ENCODE measurements around the gene POTEG. TPM values are rescaled to one million over a fixed set of nuclear protein-coding genes. Genes with fewer than 3 reads are reported as not detected.
"Not testable (repeated sequence)": the region's sequence is repeated elsewhere in the genome, so short reads cannot be mapped to it uniquely, and the experiment has no call there.

Gene POTEG
- total RNA-seq, 6 donors from 2014 or later, result not detected

DNA sequence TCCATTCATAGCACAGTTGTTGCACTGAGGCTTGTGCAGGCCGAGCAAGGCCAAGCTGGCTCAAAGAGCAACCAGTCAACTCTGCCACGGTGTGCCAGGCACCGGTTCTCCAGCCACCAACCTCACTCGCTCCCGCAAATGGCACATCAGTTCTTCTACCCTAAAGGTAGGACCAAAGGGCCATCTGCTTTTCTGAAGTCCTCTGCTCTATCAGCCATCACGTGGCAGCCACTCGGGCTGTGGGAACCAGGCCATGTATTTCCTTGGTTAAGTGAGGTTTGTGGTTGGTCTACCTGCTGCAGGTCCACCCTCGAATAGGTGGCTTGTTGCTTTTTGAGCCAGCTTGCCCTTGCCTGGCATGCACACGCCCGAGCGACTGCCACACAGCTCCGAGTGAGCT is 39.4 kb downstream of the POTEG start:
- not testable (repeated sequence) for H3K9me3 ChIP-seq, H3K27me3 ChIP-seq, H3K36me3 ChIP-seq, H3K27ac ChIP-seq, H3K4me3 ChIP-seq, H3K4me1 ChIP-seq
- DNase-seq (peak in 1 of 2 donors; percentile 60), ATAC-seq (ENCODE audit: low FRiP score in 2 of 2) (peak; percentile 64 to 93)
- no CpG with 5 or more reads among the region's 12 CpGs for WGBS, 2 donors

DNA sequence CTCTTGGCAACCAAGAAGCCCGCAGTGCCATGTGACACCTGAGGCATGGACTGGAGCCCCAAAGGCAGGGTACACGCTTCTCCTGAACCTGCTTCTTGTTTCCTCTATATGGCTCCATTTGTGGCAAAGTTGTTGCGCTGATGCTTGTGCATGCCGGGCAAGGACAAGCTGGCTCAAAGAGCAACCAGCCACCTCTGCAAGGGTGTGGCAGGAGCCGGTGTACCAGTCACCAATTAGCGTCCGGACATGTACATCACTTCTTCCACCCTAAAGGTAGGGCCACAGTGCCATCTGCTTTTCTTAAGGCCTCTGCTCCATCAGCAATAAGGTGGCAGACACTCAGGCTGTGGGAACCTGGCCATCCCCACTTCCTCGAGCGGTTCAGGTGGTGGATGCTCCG is 43.9 kb downstream of the POTEG start:
- not testable (repeated sequence) for H3K9me3 ChIP-seq; H3K4me3 ChIP-seq; H3K36me3 ChIP-seq; H3K27ac ChIP-seq; H3K27me3 ChIP-seq; ATAC-seq (ENCODE audit: low FRiP score in 2 of 2); H3K4me1 ChIP-seq; DNase-seq
- 82 to 91% methylated on average over 9 to 10 of the region's 10 CpGs for WGBS, 2 donors

DNA sequence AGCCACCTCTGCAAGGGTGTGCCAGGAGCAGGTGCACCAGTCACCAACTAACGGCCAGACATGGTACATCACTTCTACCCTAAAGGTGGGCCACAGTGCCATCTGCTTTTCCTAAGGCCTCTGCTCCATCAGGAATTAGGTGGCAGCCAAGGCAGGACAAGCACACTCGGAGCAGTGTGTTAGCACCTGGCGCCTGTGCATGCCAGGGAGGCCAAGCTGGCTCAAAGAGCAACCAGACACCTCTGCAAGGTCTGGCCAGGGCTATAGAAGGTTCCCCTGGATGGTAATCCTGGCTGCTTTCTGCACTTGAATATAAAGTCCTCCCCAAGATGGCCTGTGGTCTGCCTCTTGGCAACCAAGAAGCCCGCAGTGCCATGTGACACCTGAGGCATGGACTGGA is 45.4 kb downstream of the POTEG start:
- ATAC-seq (ENCODE audit: low FRiP score in 2 of 2); H3K27ac ChIP-seq; DNase-seq; H3K4me1 ChIP-seq; H3K27me3 ChIP-seq; H3K9me3 ChIP-seq; H3K36me3 ChIP-seq; H3K4me3 ChIP-seq: not testable (repeated sequence)
- WGBS, 2 donors, result 68% methylated on average over 2 of the region's 4 CpGs; no CpG with 5 or more reads in 1 of the 2 donors

DNA sequence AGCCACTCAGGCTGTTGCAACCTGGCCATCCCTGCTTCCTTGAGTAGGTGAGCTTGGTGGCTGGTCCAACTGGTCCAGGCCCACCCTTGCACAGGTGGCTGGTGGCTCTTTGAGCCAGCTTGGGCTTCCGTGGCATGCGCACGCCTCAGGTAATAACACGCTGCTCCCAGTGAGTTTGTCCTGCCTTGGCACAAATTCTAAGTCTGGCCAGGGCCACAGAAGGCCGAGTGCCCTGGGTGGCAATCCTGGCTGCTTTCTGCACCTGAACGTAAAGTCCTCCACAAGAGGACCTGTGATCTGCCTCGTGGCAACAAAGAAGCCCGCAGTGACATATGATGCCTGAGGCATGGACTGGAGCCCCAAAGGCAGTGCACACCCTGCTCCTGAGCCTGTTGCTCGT is 47.1 kb downstream of the POTEG start:
- WGBS, 2 donors, result 64 to 76% methylated on average over 4 to 8 of the region's 9 CpGs
- H3K4me3 ChIP-seq; H3K36me3 ChIP-seq; H3K4me1 ChIP-seq; H3K27me3 ChIP-seq; H3K9me3 ChIP-seq; ATAC-seq (ENCODE audit: low FRiP score in 2 of 2); DNase-seq; H3K27ac ChIP-seq: not testable (repeated sequence)

DNA sequence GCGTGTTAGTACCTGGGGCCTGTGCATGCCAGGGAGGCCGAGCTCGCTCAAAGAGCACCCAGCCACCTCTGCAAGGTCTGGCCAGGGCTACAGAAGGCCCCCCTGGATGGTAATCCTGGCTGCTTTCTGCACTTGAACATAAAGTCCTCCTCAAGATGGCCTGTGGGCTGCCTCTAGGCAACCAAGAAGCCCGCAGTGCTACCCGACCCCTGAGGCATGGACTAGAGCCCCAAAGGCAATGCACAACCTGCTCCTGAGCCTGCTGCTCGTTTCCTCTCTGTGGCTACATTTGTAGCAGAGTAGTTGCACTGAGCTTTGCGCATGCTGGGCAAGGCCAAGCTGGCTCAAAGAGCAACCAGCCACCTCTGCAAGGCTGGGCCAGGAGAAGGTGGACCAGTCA is 47.8 kb downstream of the POTEG start:
- ATAC-seq (ENCODE audit: low FRiP score in 2 of 2); H3K4me1 ChIP-seq; H3K4me3 ChIP-seq; H3K27ac ChIP-seq; H3K27me3 ChIP-seq; DNase-seq; H3K36me3 ChIP-seq; H3K9me3 ChIP-seq: not testable (repeated sequence)
- 50 to 67% methylated on average over 2 of the region's 7 CpGs for WGBS, 2 donors

DNA sequence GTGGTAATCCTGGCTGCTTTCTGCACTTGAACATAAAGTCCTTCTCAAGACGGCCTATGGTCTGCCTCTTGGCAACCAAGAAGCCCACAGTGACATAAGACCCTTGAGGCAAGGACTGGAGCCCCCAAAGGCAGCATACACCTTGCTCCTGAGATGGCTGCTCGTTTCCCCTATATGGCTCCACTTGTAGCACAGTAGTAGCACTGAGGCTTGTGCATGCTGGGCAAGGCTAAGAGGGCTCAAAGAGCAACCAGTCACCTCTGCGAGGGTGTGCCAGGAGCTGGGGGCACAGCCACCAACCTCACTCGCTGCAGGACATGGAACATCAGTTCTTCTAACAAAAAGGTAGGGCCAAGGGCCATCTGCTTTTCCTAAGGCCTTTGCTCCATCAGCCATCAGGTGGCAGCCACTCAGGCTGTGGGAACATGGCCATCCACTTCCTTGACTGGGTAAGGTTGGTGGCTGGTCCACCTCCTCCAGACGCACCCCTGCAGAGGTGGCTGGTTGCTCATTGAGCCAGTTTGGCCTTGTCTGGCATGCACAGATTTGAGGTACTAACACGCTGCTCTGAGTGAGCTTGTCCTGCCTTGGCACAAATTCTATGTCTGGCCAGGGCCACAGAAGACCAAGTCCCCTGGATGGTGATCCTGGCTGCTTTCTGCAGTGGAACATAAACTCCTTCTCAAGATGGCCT is 49.9 kb downstream of the POTEG start:
- not testable (repeated sequence) for H3K36me3 ChIP-seq, H3K27ac ChIP-seq, H3K9me3 ChIP-seq, H3K27me3 ChIP-seq, DNase-seq, H3K4me3 ChIP-seq, H3K4me1 ChIP-seq
- ATAC-seq (ENCODE audit: low FRiP score in 2 of 2), result peak; percentile 32 to 87
- no CpG with 5 or more reads among the region's 6 CpGs for WGBS, 2 donors

DNA sequence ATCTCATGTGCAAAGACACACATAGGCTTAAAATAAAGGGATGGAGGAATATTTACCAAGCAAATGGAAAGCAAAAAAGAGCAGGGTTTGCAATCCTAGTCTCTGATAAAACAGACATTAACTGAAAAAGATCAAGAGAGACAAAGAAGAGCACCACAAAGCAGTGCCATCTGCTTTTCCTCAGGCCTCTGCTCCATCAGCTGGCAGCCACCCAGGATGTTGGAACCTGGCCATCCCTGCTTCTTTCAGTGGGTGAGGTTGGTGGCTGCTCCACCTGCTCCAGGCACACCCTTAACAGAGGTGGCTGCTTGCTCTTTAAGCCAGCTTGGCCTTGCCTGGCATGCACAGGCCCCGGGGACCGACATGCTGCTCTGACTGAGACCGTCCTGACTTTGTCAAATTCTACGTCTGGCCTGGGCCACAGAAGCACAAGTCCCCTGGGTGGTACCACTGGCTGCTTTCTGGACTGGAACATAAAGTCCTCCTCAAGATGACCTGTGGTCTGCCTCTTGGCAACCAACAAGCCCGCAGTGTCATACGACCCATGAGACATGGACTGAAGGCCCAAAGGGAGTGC is 51.0 kb downstream of the POTEG start:
- not testable (repeated sequence) for H3K9me3 ChIP-seq, H3K27me3 ChIP-seq, DNase-seq, H3K36me3 ChIP-seq, H3K27ac ChIP-seq, H3K4me3 ChIP-seq, H3K4me1 ChIP-seq
- peak in 1 of 2 donors; percentile 84 for ATAC-seq (ENCODE audit: low FRiP score in 2 of 2)
- no CpG with 5 or more reads among the region's 6 CpGs for WGBS, 2 donors

DNA sequence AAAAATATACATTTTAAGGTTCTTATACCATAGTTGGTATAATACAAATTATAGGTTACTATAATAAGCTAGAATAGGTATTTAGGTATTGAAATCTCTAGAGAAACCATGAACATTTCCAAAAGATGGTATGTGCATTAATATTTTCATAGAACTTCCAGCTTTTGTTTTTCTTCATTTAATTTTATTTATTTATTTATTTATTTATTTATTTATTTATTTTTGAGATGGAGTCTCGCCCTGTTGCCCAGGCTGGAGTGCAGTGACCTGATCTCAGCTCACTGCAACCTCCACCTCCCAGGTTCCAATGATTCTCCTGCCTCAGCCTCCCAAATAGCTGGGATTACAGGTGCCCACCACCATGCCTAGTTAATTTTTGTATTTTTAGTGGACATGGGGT is 54.0 kb downstream of the POTEG start:
- not testable (repeated sequence) for H3K27me3 ChIP-seq; H3K36me3 ChIP-seq; H3K4me1 ChIP-seq; ATAC-seq (ENCODE audit: low FRiP score in 2 of 2); DNase-seq; H3K27ac ChIP-seq; H3K4me3 ChIP-seq; H3K9me3 ChIP-seq
- WGBS, 2 donors, result 20 to 24% methylated on average over 1 of the region's 1 CpG

DNA sequence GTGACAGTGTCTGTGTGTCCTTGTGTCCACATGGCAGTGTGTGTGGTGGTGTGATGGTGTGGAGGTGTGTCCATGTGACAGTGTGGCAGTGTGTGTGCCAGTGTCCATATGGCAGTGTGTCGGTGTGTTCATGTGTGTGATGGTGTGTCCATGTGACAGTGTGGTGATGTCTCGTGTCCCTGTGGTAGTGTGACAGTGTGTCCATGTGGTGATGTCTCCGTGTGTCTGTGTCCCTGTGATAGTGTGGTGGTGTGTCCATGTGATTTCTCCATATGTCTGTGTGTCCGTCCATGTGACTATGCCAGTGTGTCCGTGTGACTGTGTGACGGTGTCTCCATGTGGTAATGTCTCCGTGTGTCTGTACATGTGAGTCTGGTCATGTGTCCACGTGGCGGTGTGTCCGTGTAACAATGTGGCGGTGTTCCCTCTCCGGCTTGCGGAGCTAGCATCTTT is 59.7 kb downstream of the POTEG start:
- not testable (repeated sequence) for H3K4me1 ChIP-seq, H3K27ac ChIP-seq, H3K4me3 ChIP-seq, DNase-seq, H3K36me3 ChIP-seq, H3K9me3 ChIP-seq, H3K27me3 ChIP-seq
- WGBS, 2 donors, result 87% methylated on average over 11 to 13 of the region's 13 CpGs
- peak; percentile 46 to 93 for ATAC-seq (ENCODE audit: low FRiP score in 2 of 2)

DNA sequence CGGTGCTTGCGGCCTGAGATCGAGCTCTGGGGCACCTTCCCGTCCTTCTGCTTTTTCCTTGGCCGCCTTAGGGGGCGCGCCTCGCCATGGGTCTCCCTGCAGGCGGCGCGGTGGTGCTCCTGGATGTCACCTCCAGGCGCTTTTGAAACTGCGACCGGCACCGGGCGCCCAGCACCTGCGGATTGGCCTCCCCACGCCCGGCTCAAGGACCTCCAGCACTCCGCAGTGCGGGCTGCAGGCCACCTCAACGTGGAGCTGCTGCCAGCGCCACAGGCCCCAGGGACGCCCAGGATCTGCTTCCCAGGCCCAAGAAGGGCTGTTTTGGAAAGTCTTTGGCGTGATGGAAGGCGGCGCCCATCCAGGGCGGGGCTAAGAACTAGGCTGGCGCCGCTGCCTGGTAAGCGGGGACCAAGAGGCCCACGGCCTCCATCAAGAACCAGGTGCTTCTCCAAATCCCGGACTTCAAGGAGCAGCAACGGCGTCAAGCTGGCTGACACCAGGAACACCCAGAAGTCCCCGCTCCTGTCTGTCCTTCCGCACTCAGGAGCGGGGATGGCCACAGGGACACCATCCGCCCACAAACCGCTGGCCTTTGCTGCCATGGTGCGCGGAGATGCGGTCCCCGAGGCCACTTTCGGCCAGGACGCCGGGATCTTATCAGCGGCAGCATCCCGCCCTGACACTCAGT is 61.2 kb downstream of the POTEG start:
- H3K4me1 ChIP-seq, H3K27ac ChIP-seq, H3K36me3 ChIP-seq, H3K4me3 ChIP-seq, H3K27me3 ChIP-seq, H3K9me3 ChIP-seq: not testable (repeated sequence)
- DNase-seq, result peak in 1 of 2 donors; percentile 85
- 63 to 67% methylated on average over 49 of the region's 49 CpGs for WGBS, 2 donors
- peak in 1 of 2 donors; percentile 84 for ATAC-seq (ENCODE audit: low FRiP score in 2 of 2)

DNA sequence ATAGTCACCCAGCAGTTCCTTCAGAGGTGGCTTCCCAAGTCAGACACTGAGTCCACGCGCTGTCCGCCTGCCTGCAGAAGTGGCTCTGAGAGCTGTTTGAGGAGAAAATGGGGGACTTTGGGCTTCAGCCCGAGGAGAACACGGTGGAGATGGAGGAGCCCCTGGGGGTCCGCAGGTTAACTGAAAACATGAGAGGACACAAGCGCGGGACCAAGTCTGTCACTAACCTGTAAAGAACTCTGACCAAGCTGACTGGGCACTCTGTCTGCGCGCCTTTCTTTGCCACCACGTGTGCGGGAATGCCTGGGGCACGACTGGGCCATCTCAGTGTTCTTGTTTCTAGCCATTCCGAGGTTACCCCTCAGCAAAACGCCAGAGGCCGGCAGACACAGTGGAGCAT is 62.4 kb downstream of the POTEG start:
- H3K27ac ChIP-seq; H3K4me1 ChIP-seq; ATAC-seq (ENCODE audit: low FRiP score in 2 of 2); H3K4me3 ChIP-seq; H3K27me3 ChIP-seq; H3K9me3 ChIP-seq; H3K36me3 ChIP-seq; DNase-seq: not testable (repeated sequence)
- 83% methylated on average over 7 to 9 of the region's 16 CpGs for WGBS, 2 donors

DNA sequence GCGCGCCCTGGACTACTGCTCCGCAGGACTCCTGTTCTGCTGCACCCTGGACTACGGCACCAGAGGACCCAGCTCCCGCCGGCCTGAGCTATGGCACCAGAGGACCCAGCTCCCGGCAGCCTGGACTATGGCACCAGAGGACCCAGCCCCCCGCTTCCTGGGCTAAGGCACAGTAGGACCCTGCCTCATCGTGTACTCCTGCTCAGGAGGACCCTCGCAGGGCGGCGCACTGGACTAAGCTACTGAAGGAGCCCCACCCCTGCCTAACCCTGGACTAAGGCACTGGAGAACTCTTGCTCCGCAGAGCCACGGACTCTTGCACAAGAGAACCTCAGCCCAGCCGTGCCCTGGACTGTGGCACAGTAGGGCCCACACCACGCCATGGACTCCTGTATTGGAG is 71.3 kb downstream of the POTEG start:
- peak in 1 of 2 donors; percentile 82 for ATAC-seq (ENCODE audit: low FRiP score in 2 of 2)
- not testable (repeated sequence) for H3K4me1 ChIP-seq, DNase-seq, H3K36me3 ChIP-seq, H3K27me3 ChIP-seq, H3K4me3 ChIP-seq, H3K27ac ChIP-seq, H3K9me3 ChIP-seq
- whole genome bisulfite sequencing, 2 donors, result 100% methylated on average over 2 of the region's 16 CpGs; no CpG with 5 or more reads in 1 of the 2 donors

DNA sequence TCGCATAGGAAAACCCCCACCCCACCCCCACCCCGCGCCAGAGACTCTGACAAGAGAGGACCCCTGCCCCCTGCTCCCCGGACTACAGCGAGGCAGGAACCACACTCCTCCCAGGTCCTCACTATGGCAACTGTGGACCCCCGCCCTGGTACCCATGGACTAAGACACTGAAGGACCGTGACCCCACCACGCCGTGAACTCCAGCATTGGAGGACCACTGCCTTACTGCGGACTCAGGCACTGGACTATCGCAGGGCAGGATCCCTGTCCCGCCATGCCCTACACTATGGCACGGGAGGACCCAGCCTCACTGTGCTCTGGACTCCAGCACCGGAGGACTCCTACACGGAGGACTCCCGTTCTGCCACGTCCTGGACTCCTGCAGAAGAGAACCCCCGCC is 71.8 kb downstream of the POTEG start:
- not testable (repeated sequence) for H3K27me3 ChIP-seq; H3K4me1 ChIP-seq; H3K9me3 ChIP-seq; ATAC-seq (ENCODE audit: low FRiP score in 2 of 2); H3K36me3 ChIP-seq; H3K27ac ChIP-seq; H3K4me3 ChIP-seq
- DNase-seq, result peak in 1 of 2 donors; percentile 22
- WGBS, 2 donors, result 99 to 100% methylated on average over 4 to 7 of the region's 18 CpGs
